GM18498 (cell line): ENCODE measurements around the gene ZNF71.

Experiments
- ATAC-seq: cut with Tn5 transposase; IDR thresholded peaks from one replicate; pipeline ENCODE4 v1.9.1; 2021; ENCODE audit warnings: mild to moderate bottlenecking, moderate library complexity; ENCODE audit not compliant: unreplicated experiment

Gene ZNF71

GRCh38 chr19:56594783-56595547, at the start of gene ZNF71:
ZNF71 (plus strand) TSS chr19:56595302; CDS start chr19:56601559, 6,257 bp downstream.
- peak; percentile 91 for ATAC-seq

- ATAC-seq: no peak
Observed at GRCh38 chr19:56547535-56547934, 47.6 kb upstream of the ZNF71 start.

- no peak for ATAC-seq
Observed at GRCh38 chr19:56554272-56554869, 40.7 kb upstream of the ZNF71 start.

- no peak for ATAC-seq
Observed at GRCh38 chr19:56562766-56563165, 32.3 kb upstream of the ZNF71 start.

GRCh38 chr19:56566904-56567273, 28.2 kb upstream of the ZNF71 start:
- peak; percentile 29 for ATAC-seq

- ATAC-seq: peak; percentile 97
Observed at GRCh38 chr19:56567274-56568120, 27.6 kb upstream of the ZNF71 start, which contains the start of gene ZNF470. ZNF470 (plus strand) TSS chr19:56567468; CDS start chr19:56570312, 2,844 bp downstream.

GRCh38 chr19:56572589-56572988, 22.5 kb upstream of the ZNF71 start:
- ATAC-seq: no peak

- no peak for ATAC-seq
Observed at GRCh38 chr19:56573914-56574313, 21.2 kb upstream of the ZNF71 start.

- no peak for ATAC-seq
Observed at GRCh38 chr19:56577719-56578602, 17.1 kb upstream of the ZNF71 start.

GRCh38 chr19:56594446-56594782, 688 bp upstream of the ZNF71 start:
- no peak for ATAC-seq

GRCh38 chr19:56595548-56595899, 422 bp downstream of the ZNF71 start:
- no peak for ATAC-seq

GRCh38 chr19:56596676-56597075, 1.6 kb downstream of the ZNF71 start:
- no peak for ATAC-seq

- ATAC-seq: no peak
Observed at GRCh38 chr19:56597696-56598095, 2.6 kb downstream of the ZNF71 start.

- ATAC-seq: no peak
Observed at GRCh38 chr19:56601375-56601774, 6.3 kb downstream of the ZNF71 start.

GRCh38 chr19:56603829-56604228, 8.7 kb downstream of the ZNF71 start:
- no peak for ATAC-seq

- no peak for ATAC-seq
Observed at GRCh38 chr19:56608274-56608964, 13.3 kb downstream of the ZNF71 start.

GRCh38 chr19:56611288-56611687, 16.2 kb downstream of the ZNF71 start:
- ATAC-seq: no peak

- ATAC-seq: no peak
Observed at GRCh38 chr19:56612737-56613136, 17.6 kb downstream of the ZNF71 start.

GRCh38 chr19:56613639-56614038, 18.5 kb downstream of the ZNF71 start:
- no peak for ATAC-seq

- ATAC-seq: no peak
Observed at GRCh38 chr19:56617531-56617930, 22.4 kb downstream of the ZNF71 start.
